SK-N-SH (cell line): ENCODE results near the gene CTTN. TPM values are rescaled to one million over a fixed set of nuclear protein-coding genes. Genes with fewer than 3 reads are reported as not detected.

Experiments
- CTCF ChIA-PET: fragments of 300-600, 350-600 bp; formaldehyde crosslinking; extraction: SDS; loops from one replicate; lab custom pipeline; 2021; lab: Yijun Ruan, JAX
- POLR2A ChIA-PET: fragments of 350-600 bp; sonication (Branson Sonifier 250); formaldehyde crosslinking; extraction: SDS; loops from one replicate; lab custom pipeline; 2020; ENCODE audit warnings: antibody characterized with exemption, inconsistent platforms; lab: Yijun Ruan, JAX
- DNase-seq: peaks from one replicate; pipeline ENCODE4 v3.0.0; 2012
- H2AFZ ChIP-seq: fragments of 200-600 bp; sonication (generic); 2 replicates; pipeline ENCODE4 v1.8.1; 2016; ENCODE audit warnings: antibody characterized with exemption, mild to moderate bottlenecking, low read depth
- H3F3A ChIP-seq: fragments of 200-600 bp; sonication (generic); replicated peaks from 2 replicates; pipeline ENCODE3; 2016; ENCODE audit warnings: antibody characterized with exemption, mild to moderate bottlenecking; ENCODE audit not compliant: insufficient read depth
- H3K27ac ChIP-seq, 2 experiments: fragments of 200-500 bp in 1 of 2; fragments of 200-600 bp in 1 of 2; sonication (Bioruptor generic) in 1 of 2; sonication (generic), shearing (Covaris generic) in 1 of 2; 2 replicates each; pipeline versions ENCODE4 v1.5.1 to v1.6.1; 2014 to 2016; ENCODE audit warnings: low read depth in 2 of 2, inconsistent platforms in 1 of 2, low read length in 1 of 2, mild to moderate bottlenecking in 1 of 2, mixed read lengths in 1 of 2
- H3K27me3 ChIP-seq: fragments of 200-600 bp; sonication (generic), shearing (Covaris generic); 2 replicates; pipeline ENCODE4 v1.6.1; 2016; ENCODE audit warnings: mixed run types; ENCODE audit not compliant: insufficient read depth
- H3K36me3 ChIP-seq, 2 experiments: fragments of 200-500 bp in 1 of 2; fragments of 200-600 bp in 1 of 2; sonication (Bioruptor generic) in 1 of 2; sonication (generic) in 1 of 2; replicated peaks in 1 of 2; 2 replicates each; pipeline versions ENCODE3 to v1.5.1; 2014 to 2016; ENCODE audit warnings: low read length in 1 of 2, mild to moderate bottlenecking in 1 of 2; ENCODE audit not compliant: insufficient read depth in 2 of 2, control insufficient read depth in 1 of 2
- H3K4me1 ChIP-seq, 2 experiments: fragments of 200-500 bp in 1 of 2; fragments of 200-600 bp in 1 of 2; sonication (Bioruptor generic) in 1 of 2; sonication (generic), shearing (Covaris generic) in 1 of 2; 2 replicates each; pipeline versions ENCODE4 v1.5.1 to v1.6.1; 2014 to 2016; ENCODE audit warnings: low read depth in 1 of 2, low read length in 1 of 2, mixed run types in 1 of 2; ENCODE audit not compliant: insufficient read depth in 2 of 2, control insufficient read depth in 1 of 2
- H3K4me2 ChIP-seq: fragments of 200-600 bp; sonication (generic), shearing (Covaris generic); 2 replicates; pipeline ENCODE4 v1.6.1; 2017; ENCODE audit warnings: mixed run types
- H3K4me3 ChIP-seq, 2 experiments: fragments of 200-500 bp in 1 of 2; fragments of 200-600 bp in 1 of 2; sonication (Bioruptor generic) in 1 of 2; sonication (generic), shearing (Covaris generic) in 1 of 2; 2 replicates each; pipeline versions ENCODE4 v1.5.1 to v1.8.1; 2014 to 2016; ENCODE audit warnings: low read depth in 2 of 2, inconsistent platforms in 1 of 2, low read length in 1 of 2, mild to moderate bottlenecking in 1 of 2, mixed read lengths in 1 of 2, moderate library complexity in 1 of 2
- H3K79me2 ChIP-seq: fragments of 200-600 bp; sonication (generic); 2 replicates; pipeline ENCODE4 v1.8.1; 2017; ENCODE audit warnings: mild to moderate bottlenecking; ENCODE audit not compliant: insufficient read depth
- H3K9ac ChIP-seq: fragments of 200-600 bp; sonication (generic); 2 replicates; pipeline ENCODE4 v1.6.1; 2017; ENCODE audit warnings: mixed run types
- H3K9me2 ChIP-seq: fragments of 200-600 bp; sonication (generic); 2 replicates; pipeline ENCODE4 v1.6.1; 2017; ENCODE audit warnings: mixed run types
- H3K9me3 ChIP-seq: fragments of 200-600 bp; sonication (generic); 2 replicates; pipeline ENCODE4 v1.6.1; 2017; ENCODE audit warnings: mixed run types, mild to moderate bottlenecking, moderate library complexity
- H4K20me1 ChIP-seq: fragments of 200-600 bp; sonication (generic); 2 replicates; pipeline ENCODE4 v1.6.1; 2017; ENCODE audit warnings: mild to moderate bottlenecking, mixed run types; ENCODE audit not compliant: insufficient read depth
- ELF1 ChIP-seq: IDR thresholded peaks from 2 replicates; pipeline ENCODE4 v1.4.0; 2012
- EZH2phosphoT487 ChIP-seq: fragments of 200-600 bp; sonication (generic); IDR thresholded peaks from 2 replicates; pipeline ENCODE4 v1.6.1; 2017; ENCODE audit warnings: low read depth, mixed run types, mild to moderate bottlenecking, antibody characterized with exemption, moderate library complexity, borderline replicate concordance
- FOSL2 ChIP-seq: IDR thresholded peaks from 2 replicates; pipeline ENCODE4 v1.4.0; 2012; ENCODE audit warnings: low read depth, mild to moderate bottlenecking, moderate library complexity, borderline replicate concordance
- FOXJ3 ChIP-seq: sonication (generic); formaldehyde crosslinking; IDR thresholded peaks from 2 replicates; pipeline ENCODE4 v1.5.1; 2020; ENCODE audit warnings: mild to moderate bottlenecking, missing genetic modification reagents
- IRF3 ChIP-seq: fragments of 150-350 bp; IDR thresholded peaks from 2 replicates; pipeline ENCODE4 v1.6.1; 2016; ENCODE audit warnings: mild to moderate bottlenecking, low read depth, low read length
- JUND ChIP-seq: IDR thresholded peaks from 2 replicates; pipeline ENCODE4 v1.4.0; 2012
- NFIC ChIP-seq: IDR thresholded peaks from 2 replicates; pipeline ENCODE4 v1.4.0; 2012; ENCODE audit warnings: borderline replicate concordance
- POLR2AphosphoS5 ChIP-seq: IDR thresholded peaks from 2 replicates; pipeline ENCODE4 v1.6.1; 2012; ENCODE audit warnings: low read depth, low read length
- RXRA ChIP-seq: IDR thresholded peaks from 2 replicates; pipeline ENCODE4 v1.4.0; 2012; ENCODE audit warnings: low read depth, mild to moderate bottlenecking, borderline replicate concordance
- SIN3A ChIP-seq: IDR thresholded peaks from 2 replicates; pipeline ENCODE4 v1.6.1; 2012; ENCODE audit warnings: low read depth, mild to moderate bottlenecking, low read length, moderate library complexity, borderline replicate concordance
- TAF1 ChIP-seq: IDR thresholded peaks from 2 replicates; pipeline ENCODE4 v1.6.1; 2012; ENCODE audit warnings: low read depth, mild to moderate bottlenecking, low read length, moderate library complexity, borderline replicate concordance
- TCF12 ChIP-seq: IDR thresholded peaks from 2 replicates; pipeline ENCODE4 v1.4.0; 2012
- USF1 ChIP-seq: IDR thresholded peaks from 2 replicates; pipeline ENCODE4 v1.4.0; 2012; ENCODE audit warnings: low read depth, borderline replicate concordance
- WGBS: methylation state at CpG from one replicate; pipeline ENCODE4 v1.1.6; 2017; ENCODE audit warnings: low lambda C conversion rate; 5-methylcytosine and 5-hydroxymethylcytosine counted together
- polyA plus RNA-seq, 3 experiments: library from polyadenylated mRNA; depleted of rRNA; stranded (reverse); fragments of >200 nt; gene quantifications; 2 replicates each; pipeline ENCODE4 v1.2.3, GENCODE V29; 2012

CTTN gene
- polyA plus RNA-seq, 1 of the 3 experiments (the other 2 are of a cell fraction) = 243 TPM

GRCh38 chr11:70384566-70385152 is 13.7 kb upstream of the CTTN start:
- Histone ChIP-seq H3F3A (no peaks in the 10 kb centered on the region), H2AFZ (no peak overlapping the region), H3K9me2 (no peaks in the 10 kb centered on the region), H3K9me3 (no peaks in the 10 kb centered on the region), H3K27ac (peak overlapping the region in 1 of 2 experiments; percentile 58; a peak in 2 of 4 replicates), H3K4me3 (no peak overlapping the region), H3K4me2 (no peak overlapping the region), H3K79me2 (no peaks in the 10 kb centered on the region; the same call in none of the 2 replicates)
- CTCF ChIA-PET = no interaction called here
- DNase-seq = peak; percentile 37
- TF ChIP-seq NFIC (no peak), JUND (no peak), FOSL2 (no peak), FOXJ3 (CRISPR knock-in tag) (no peak), EZH2phosphoT487 (no peak), RXRA (no peak), USF1 (no peak), IRF3 (no peak), TCF12 (no peak), POLR2AphosphoS5 (no peak), ELF1 (no peak)
- TF ChIP-seq, all 33 proteins: peak for 0
- no peaks in the 10 kb centered on the region; the same call in 1 of the 2 replicates for H4K20me1 ChIP-seq
- H3K9ac ChIP-seq = no peak overlapping the region
- peaks cover 7 to 15% of the 10 kb centered on the region in 2 experiments; a peak in 1 of 4 replicates for H3K4me1 ChIP-seq
- 92% methylated on average over 17 of the region's 18 CpGs for WGBS
- peaks cover 23 to 29% of the 10 kb centered on the region in 2 experiments for H3K36me3 ChIP-seq
- POLR2A ChIA-PET = interaction anchor here (0.6 to 0.8 kb wide), 2 partner anchors 10 to 15 kb away, joined by 3 read pairs; no protein-coding TSS in a partner anchor
- no peaks in the 10 kb centered on the region for H3K27me3 ChIP-seq

GRCh38 chr11:70387564-70387963 is 10.8 kb upstream of the CTTN start:
- Histone ChIP-seq H2AFZ (no peak overlapping the region), H3K4me2 (no peak overlapping the region), H3K36me3 (peaks cover 18 to 22% of the 10 kb centered on the region in 2 experiments), H3K4me3 (no peak overlapping the region), H3F3A (no peaks in the 10 kb centered on the region), H4K20me1 (no peaks in the 10 kb centered on the region; the same call in 1 of the 2 replicates), H3K27ac (no peak overlapping the region), H3K4me1 (peaks cover under 1 to 15% of the 10 kb centered on the region in 2 experiments; a peak in 1 of 4 replicates), H3K27me3 (no peaks in the 10 kb centered on the region), H3K79me2 (peaks cover 10% of the 10 kb centered on the region), H3K9me2 (no peaks in the 10 kb centered on the region), H3K9ac (no peak overlapping the region), H3K9me3 (no peaks in the 10 kb centered on the region)
- DNase-seq = no peak
- ChIA-PET CTCF (no interaction called here), POLR2A (no interaction called here)
- 100% methylated on average over 4 of the region's 4 CpGs for WGBS
- TF ChIP-seq SIN3A (no peak), TAF1 (no peak), IRF3 (no peak)
